HL-60 (cell line): ENCODE data around the gene QRFP.

Experiments
- CTCF ChIP-seq: IDR thresholded peaks from one replicate; pipeline ENCODE4 v1.5.1; 2011; ENCODE audit warnings: low read length, control low read depth, inconsistent platforms; ENCODE audit not compliant: insufficient read depth
- POLR2AphosphoS5 ChIP-seq: IDR thresholded peaks from 2 replicates; pipeline ENCODE4 v1.6.1; 2012; ENCODE audit warnings: low read depth
- SPI1 ChIP-seq: IDR thresholded peaks from 2 replicates; pipeline ENCODE4 v1.6.1; 2012; ENCODE audit warnings: low read depth, mild to moderate bottlenecking, borderline replicate concordance
- TF ChIP-seq, protein P1 (sequence below): IDR thresholded peaks from 2 replicates; pipeline ENCODE4 v1.6.1; 2012; ENCODE audit warnings: low read depth; ENCODE audit not compliant: insufficient replicate concordance

DNA sequence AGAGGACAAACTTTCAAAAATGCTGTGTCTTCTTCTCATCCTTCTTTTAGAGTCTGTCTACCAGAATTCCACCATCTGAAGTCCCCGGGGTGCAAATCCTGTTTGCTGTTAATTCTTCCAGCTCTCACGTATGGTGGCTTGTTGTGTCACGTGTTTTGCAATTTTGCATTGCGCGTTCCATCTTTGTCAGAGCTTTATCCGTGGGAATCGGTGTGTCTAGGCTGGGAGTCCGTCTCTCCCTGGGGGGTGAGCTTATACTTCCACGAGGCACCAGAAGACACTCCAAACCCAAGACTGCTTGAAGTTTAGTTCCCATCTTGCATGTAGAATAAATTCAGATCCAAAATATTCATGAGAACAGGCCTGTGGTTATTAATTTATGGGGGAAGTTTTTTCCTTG lies 48.6 kb upstream of the QRFP start:
- TF ChIP-seq CTCF (no peak), POLR2AphosphoS5 (no peak), SPI1 (no peak)
- TF ChIP-seq, protein P1, sequence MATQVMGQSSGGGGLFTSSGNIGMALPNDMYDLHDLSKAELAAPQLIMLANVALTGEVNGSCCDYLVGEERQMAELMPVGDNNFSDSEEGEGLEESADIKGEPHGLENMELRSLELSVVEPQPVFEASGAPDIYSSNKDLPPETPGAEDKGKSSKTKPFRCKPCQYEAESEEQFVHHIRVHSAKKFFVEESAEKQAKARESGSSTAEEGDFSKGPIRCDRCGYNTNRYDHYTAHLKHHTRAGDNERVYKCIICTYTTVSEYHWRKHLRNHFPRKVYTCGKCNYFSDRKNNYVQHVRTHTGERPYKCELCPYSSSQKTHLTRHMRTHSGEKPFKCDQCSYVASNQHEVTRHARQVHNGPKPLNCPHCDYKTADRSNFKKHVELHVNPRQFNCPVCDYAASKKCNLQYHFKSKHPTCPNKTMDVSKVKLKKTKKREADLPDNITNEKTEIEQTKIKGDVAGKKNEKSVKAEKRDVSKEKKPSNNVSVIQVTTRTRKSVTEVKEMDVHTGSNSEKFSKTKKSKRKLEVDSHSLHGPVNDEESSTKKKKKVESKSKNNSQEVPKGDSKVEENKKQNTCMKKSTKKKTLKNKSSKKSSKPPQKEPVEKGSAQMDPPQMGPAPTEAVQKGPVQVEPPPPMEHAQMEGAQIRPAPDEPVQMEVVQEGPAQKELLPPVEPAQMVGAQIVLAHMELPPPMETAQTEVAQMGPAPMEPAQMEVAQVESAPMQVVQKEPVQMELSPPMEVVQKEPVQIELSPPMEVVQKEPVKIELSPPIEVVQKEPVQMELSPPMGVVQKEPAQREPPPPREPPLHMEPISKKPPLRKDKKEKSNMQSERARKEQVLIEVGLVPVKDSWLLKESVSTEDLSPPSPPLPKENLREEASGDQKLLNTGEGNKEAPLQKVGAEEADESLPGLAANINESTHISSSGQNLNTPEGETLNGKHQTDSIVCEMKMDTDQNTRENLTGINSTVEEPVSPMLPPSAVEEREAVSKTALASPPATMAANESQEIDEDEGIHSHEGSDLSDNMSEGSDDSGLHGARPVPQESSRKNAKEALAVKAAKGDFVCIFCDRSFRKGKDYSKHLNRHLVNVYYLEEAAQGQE = no peak
